OCI-LY7 (cell line): ENCODE data around the gene SLC25A24.
"Not testable (repeated sequence)": the region's sequence is repeated elsewhere in the genome, so short reads cannot be mapped to it uniquely, and the experiment has no call there.

ENCODE experiments used
- CTCF ChIP-seq: fragments of 200-600 bp; sonication (generic); conservative IDR thresholded peaks from 2 replicates; pipeline ENCODE4 v1.5.1; 2014; ENCODE audit warnings: mild to moderate bottlenecking, antibody characterized with exemption, low read length, moderate library complexity, mixed read lengths
- EZH2phosphoT487 ChIP-seq: fragments of 200-600 bp; sonication (generic); IDR thresholded peaks from 2 replicates; pipeline ENCODE4 v1.6.1; 2018; ENCODE audit warnings: low read depth, borderline replicate concordance, mild to moderate bottlenecking, mixed run types, antibody characterized with exemption, low read length, moderate library complexity, mixed read lengths

- not testable (repeated sequence) for TF ChIP-seq CTCF, EZH2phosphoT487
Observed at GRCh38 chr1:108133148-108133547, 67.0 kb downstream of the SLC25A24 start.
